Loucy (cell line): Measurements from ENCODE around the gene FGF14.

Experiments
- H2AFZ ChIP-seq: fragments of 200-600 bp; sonication (generic); 2 replicates; pipeline ENCODE4 v1.6.0; 2016; ENCODE audit warnings: antibody characterized with exemption, mild to moderate bottlenecking, low read length, moderate library complexity
- H3F3A ChIP-seq: fragments of 200-600 bp; 2 replicates; pipeline ENCODE4 v1.6.0; 2016; ENCODE audit warnings: antibody characterized with exemption, low read depth, mild to moderate bottlenecking
- H3K27me3 ChIP-seq: fragments of 200-600 bp; sonication (generic); 2 replicates; pipeline ENCODE4 v1.6.1; 2014; ENCODE audit warnings: low read length, mild to moderate bottlenecking; ENCODE audit not compliant: insufficient read depth, poor library complexity, severe bottlenecking
- H3K36me3 ChIP-seq: fragments of 200-600 bp; sonication (generic); 2 replicates; pipeline ENCODE4 v1.6.1; 2016; ENCODE audit warnings: low read length; ENCODE audit not compliant: insufficient read depth
- H3K4me1 ChIP-seq: fragments of 200-600 bp; sonication (generic); 2 replicates; pipeline ENCODE4 v1.5.1; 2014; ENCODE audit warnings: low read length, mild to moderate bottlenecking; ENCODE audit not compliant: insufficient read depth, poor library complexity, severe bottlenecking
- H3K4me2 ChIP-seq: fragments of 200-600 bp; sonication (generic); 2 replicates; pipeline ENCODE4 v1.6.0; 2014; ENCODE audit warnings: antibody characterized with exemption, low read length, low read depth, mild to moderate bottlenecking; ENCODE audit not compliant: poor library complexity, severe bottlenecking
- H3K4me3 ChIP-seq: fragments of 200-600 bp; sonication (generic); 2 replicates; pipeline ENCODE4 v1.5.1; 2014; ENCODE audit warnings: low read length, mild to moderate bottlenecking, mixed read lengths; ENCODE audit not compliant: poor library complexity, severe bottlenecking
- H3K79me2 ChIP-seq: fragments of 200-600 bp; sonication (generic); 2 replicates; pipeline ENCODE4 v1.6.1; 2014; ENCODE audit warnings: low read length; ENCODE audit not compliant: insufficient read depth
- H3K9ac ChIP-seq: fragments of 200-600 bp; sonication (generic); 2 replicates; pipeline ENCODE4 v1.6.0; 2014; ENCODE audit warnings: mild to moderate bottlenecking, low read depth, low read length, moderate library complexity; ENCODE audit not compliant: poor library complexity, severe bottlenecking
- H3K9me2 ChIP-seq: fragments of 200-600 bp; sonication (generic); replicated peaks from 2 replicates; pipeline ENCODE4 v1.6.1; 2016; ENCODE audit warnings: low read depth, low read length, mixed read lengths
- H3K9me3 ChIP-seq: fragments of 200-600 bp; sonication (generic); 2 replicates; pipeline ENCODE4 v1.6.1; 2014; ENCODE audit warnings: mild to moderate bottlenecking, antibody characterized with exemption, low read length, low read depth; ENCODE audit not compliant: insufficient read depth
- H4K20me1 ChIP-seq: fragments of 200-600 bp; sonication (generic); 2 replicates; pipeline ENCODE4 v1.6.0; 2014; ENCODE audit warnings: antibody characterized with exemption, low read length, mild to moderate bottlenecking; ENCODE audit not compliant: insufficient read depth, poor library complexity, severe bottlenecking
- EZH2phosphoT487 ChIP-seq: fragments of 200-600 bp; IDR thresholded peaks from 2 replicates; pipeline ENCODE4 v1.6.1; 2018; ENCODE audit warnings: antibody characterized with exemption, mild to moderate bottlenecking, moderate library complexity, borderline replicate concordance
- TF ChIP-seq, protein P1 (sequence below): fragments of 200-600 bp; sonication (generic); conservative IDR thresholded peaks from 2 replicates; pipeline ENCODE4 v1.5.1; 2014; ENCODE audit warnings: mild to moderate bottlenecking, antibody characterized with exemption, low read length

The FGF14 gene

DNA sequence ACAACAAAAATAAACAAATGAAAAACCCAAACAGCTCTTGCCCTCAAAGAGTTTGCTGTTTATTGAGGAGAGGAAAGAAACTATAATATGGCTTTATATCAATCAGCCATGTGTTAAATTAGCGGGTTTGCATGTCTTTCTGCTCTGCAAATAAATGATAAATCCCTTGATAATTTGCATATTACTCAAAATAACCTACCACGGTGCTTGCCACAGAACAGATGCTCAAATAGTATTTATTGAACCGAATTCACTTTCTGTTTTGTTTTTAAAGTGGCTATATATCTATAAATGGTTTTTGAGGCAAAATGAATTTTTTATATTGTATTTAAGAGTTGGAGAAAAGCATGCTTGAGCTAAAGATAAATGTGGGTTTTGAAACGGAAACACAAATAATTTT lies 521.3 kb downstream of the FGF14 start:
- no peaks in the 10 kb centered on the region for H3K9me3 ChIP-seq
- H3K4me1 ChIP-seq: no peaks in the 10 kb centered on the region
- no peak overlapping the region for H3K4me3 ChIP-seq
- H2AFZ ChIP-seq: no peak overlapping the region
- no peaks in the 10 kb centered on the region for H3K36me3 ChIP-seq
- H4K20me1 ChIP-seq: no peaks in the 10 kb centered on the region
- TF ChIP-seq EZH2phosphoT487: no peak
- TF ChIP-seq, protein P1, sequence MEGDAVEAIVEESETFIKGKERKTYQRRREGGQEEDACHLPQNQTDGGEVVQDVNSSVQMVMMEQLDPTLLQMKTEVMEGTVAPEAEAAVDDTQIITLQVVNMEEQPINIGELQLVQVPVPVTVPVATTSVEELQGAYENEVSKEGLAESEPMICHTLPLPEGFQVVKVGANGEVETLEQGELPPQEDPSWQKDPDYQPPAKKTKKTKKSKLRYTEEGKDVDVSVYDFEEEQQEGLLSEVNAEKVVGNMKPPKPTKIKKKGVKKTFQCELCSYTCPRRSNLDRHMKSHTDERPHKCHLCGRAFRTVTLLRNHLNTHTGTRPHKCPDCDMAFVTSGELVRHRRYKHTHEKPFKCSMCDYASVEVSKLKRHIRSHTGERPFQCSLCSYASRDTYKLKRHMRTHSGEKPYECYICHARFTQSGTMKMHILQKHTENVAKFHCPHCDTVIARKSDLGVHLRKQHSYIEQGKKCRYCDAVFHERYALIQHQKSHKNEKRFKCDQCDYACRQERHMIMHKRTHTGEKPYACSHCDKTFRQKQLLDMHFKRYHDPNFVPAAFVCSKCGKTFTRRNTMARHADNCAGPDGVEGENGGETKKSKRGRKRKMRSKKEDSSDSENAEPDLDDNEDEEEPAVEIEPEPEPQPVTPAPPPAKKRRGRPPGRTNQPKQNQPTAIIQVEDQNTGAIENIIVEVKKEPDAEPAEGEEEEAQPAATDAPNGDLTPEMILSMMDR: no peak
- H3K4me2 ChIP-seq: no peak overlapping the region
- no peak overlapping the region for H3K9ac ChIP-seq
- H3K9me2 ChIP-seq: no peaks in the 10 kb centered on the region
- H3K27me3 ChIP-seq: no peaks in the 10 kb centered on the region
- H3K79me2 ChIP-seq: no peaks in the 10 kb centered on the region
- no peaks in the 10 kb centered on the region for H3F3A ChIP-seq

DNA sequence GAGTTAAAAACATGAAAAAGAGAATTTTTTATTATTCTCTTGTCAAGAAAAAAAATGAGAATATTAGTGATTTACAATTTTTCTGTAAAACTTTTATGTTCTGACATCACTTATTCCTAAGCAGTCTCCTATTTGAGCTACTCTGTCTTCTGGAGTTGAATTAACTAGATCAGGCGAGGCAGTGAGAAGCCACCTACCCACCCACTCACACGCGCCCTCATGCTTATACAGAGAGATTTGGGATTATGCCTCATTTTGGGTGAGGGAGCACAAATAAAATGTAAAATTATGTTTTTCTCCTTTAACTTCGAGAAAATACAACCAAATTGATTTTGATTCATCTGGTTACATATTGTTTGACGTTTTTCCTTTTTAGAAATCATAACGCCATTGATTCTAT lies 524.9 kb downstream of the FGF14 start:
- no peak overlapping the region for H2AFZ ChIP-seq
- no peaks in the 10 kb centered on the region for H3K79me2 ChIP-seq
- TF ChIP-seq, protein P1: no peak
- no peak for TF ChIP-seq EZH2phosphoT487

GRCh38 chr13:101875717-101876393 lies 526.0 kb downstream of the FGF14 start:
- Histone ChIP-seq H3K79me2 (no peaks in the 10 kb centered on the region), H4K20me1 (no peaks in the 10 kb centered on the region), H3K4me2 (no peak overlapping the region), H3K9me3 (no peaks in the 10 kb centered on the region), H3K27me3 (no peaks in the 10 kb centered on the region), H3K9ac (no peak overlapping the region), H3F3A (no peaks in the 10 kb centered on the region), H3K36me3 (no peaks in the 10 kb centered on the region), H3K9me2 (no peaks in the 10 kb centered on the region), H3K4me3 (no peak overlapping the region), H3K4me1 (no peaks in the 10 kb centered on the region), H2AFZ (no peak overlapping the region)
- no peak for TF ChIP-seq EZH2phosphoT487
- TF ChIP-seq, protein P1: no peak

More for the DNA sequence above, 524.9 kb downstream of the FGF14 start:
- Histone ChIP-seq H3K4me2 (no peak overlapping the region), H3K36me3 (no peaks in the 10 kb centered on the region), H3F3A (no peaks in the 10 kb centered on the region), H3K9me3 (no peaks in the 10 kb centered on the region), H3K9me2 (no peaks in the 10 kb centered on the region), H3K4me3 (no peak overlapping the region), H4K20me1 (no peaks in the 10 kb centered on the region), H3K4me1 (no peaks in the 10 kb centered on the region), H3K27me3 (no peaks in the 10 kb centered on the region), H3K9ac (no peak overlapping the region)
